Esophagus squamous epithelium (tissue), 4 donors: ENCODE results near the gene GRK6.

Experiments
- CTCF ChIP-seq, 6 experiments: fragments of 450-650 bp in 4 of 6; fragments of 200-600 bp in 2 of 6; sonication (generic) in 2 of 6; IDR thresholded peaks; one replicate each; pipeline ENCODE4 v1.5.1; 2016 to 2019; ENCODE audit warnings: antibody characterized with exemption in 6 of 6, mild to moderate bottlenecking in 4 of 6, moderate library complexity in 4 of 6
- POLR2A ChIP-seq, 4 donors: fragments of 450-650 bp; IDR thresholded peaks; one replicate each; pipeline ENCODE4 v1.6.1; 2017; ENCODE audit warnings: antibody characterized with exemption in 4 of 4, mild to moderate bottlenecking in 4 of 4, moderate library complexity in 3 of 4

GRCh38 chr5:177467436-177467835 is 41.0 kb downstream of the GRK6 start:
- no peak for TF ChIP-seq CTCF (IDR thresholded peaks at IDR 0.05)
- TF ChIP-seq POLR2A (IDR thresholded peaks at IDR 0.05): no peak
